Right hindlimb (tissue), 1 donor: ENCODE measurements around the gene HOXA4.

Experiments
- DNase-seq: peaks from one replicate; pipeline ENCODE4 v3.0.0-alpha.2; 2018

Gene HOXA4

GRCh38 chr7:27131390-27131819 lies 848 bp upstream of the HOXA4 start:
- DNase-seq: no peak

- DNase-seq: peak; percentile 59
Observed at GRCh38 chr7:27129729-27130539, 623 bp downstream of the HOXA4 start.

GRCh38 chr7:27128776-27129728 lies 1.5 kb downstream of the HOXA4 start:
- DNase-seq: no peak

GRCh38 chr7:27128034-27128433 lies 2.5 kb downstream of the HOXA4 start:
- DNase-seq: peak; percentile 81

- DNase-seq: no peak
Observed at GRCh38 chr7:27126596-27127327, 3.8 kb downstream of the HOXA4 start.

GRCh38 chr7:27125986-27126394 lies 4.6 kb downstream of the HOXA4 start:
- no peak for DNase-seq

GRCh38 chr7:27124902-27125689 lies 5.5 kb downstream of the HOXA4 start:
- DNase-seq: no peak

- peak; percentile 32 for DNase-seq
Observed at GRCh38 chr7:27124096-27124901, 6.3 kb downstream of the HOXA4 start.

GRCh38 chr7:27123477-27124053 lies 7.0 kb downstream of the HOXA4 start:
- no peak for DNase-seq

- no peak for DNase-seq
Observed at GRCh38 chr7:27123007-27123476, 7.5 kb downstream of the HOXA4 start.

GRCh38 chr7:27122077-27122910 lies 8.3 kb downstream of the HOXA4 start:
- peak; percentile 28 for DNase-seq

GRCh38 chr7:27121684-27122076 lies 8.9 kb downstream of the HOXA4 start:
- no peak for DNase-seq

GRCh38 chr7:27119412-27119911 lies 11.1 kb downstream of the HOXA4 start:
- no peak for DNase-seq

GRCh38 chr7:27118580-27118979 lies 12.0 kb downstream of the HOXA4 start:
- no peak for DNase-seq

- DNase-seq: peak; percentile 23
Observed at GRCh38 chr7:27117887-27118491, 12.6 kb downstream of the HOXA4 start.

GRCh38 chr7:27116962-27117886 lies 13.3 kb downstream of the HOXA4 start:
- peak; percentile 23 for DNase-seq

- DNase-seq: peak; percentile 21
Observed at GRCh38 chr7:27116031-27116961, 14.3 kb downstream of the HOXA4 start.
